Trophoblast cell (in vitro differentiated cells and primary cell): ENCODE results near the gene HAND2.

Experiments used
- DNase-seq, 2 donors: peaks; one replicate each; pipeline ENCODE4 v3.0.0-alpha.2; 2016
- H2AFZ ChIP-seq: 2 replicates; pipeline ENCODE4 v1.6.1; 2013; ENCODE audit warnings: low read length, moderate library complexity, mild to moderate bottlenecking; ENCODE audit not compliant: insufficient read depth, poor library complexity
- H2AK5ac ChIP-seq: 2 replicates; pipeline ENCODE4 v1.6.1; 2013; ENCODE audit warnings: mild to moderate bottlenecking, low read length
- H2BK120ac ChIP-seq: 2 replicates; pipeline ENCODE4 v1.6.1; 2013; ENCODE audit warnings: low read length, mild to moderate bottlenecking, moderate library complexity; ENCODE audit not compliant: insufficient read depth, poor library complexity
- H2BK12ac ChIP-seq: 2 replicates; pipeline ENCODE4 v1.6.1; 2013; ENCODE audit warnings: mild to moderate bottlenecking, low read length, moderate library complexity
- H2BK5ac ChIP-seq: 2 replicates; pipeline ENCODE4 v1.6.1; 2013; ENCODE audit warnings: low read length, low read depth, moderate library complexity, mild to moderate bottlenecking; ENCODE audit not compliant: poor library complexity
- H3K14ac ChIP-seq: 2 replicates; pipeline ENCODE4 v1.6.1; 2013; ENCODE audit warnings: mild to moderate bottlenecking, low read length
- H3K18ac ChIP-seq: 2 replicates; pipeline ENCODE4 v1.6.1; 2013; ENCODE audit warnings: mild to moderate bottlenecking, low read length
- H3K23ac ChIP-seq: 2 replicates; pipeline ENCODE4 v1.6.1; 2013; ENCODE audit warnings: low read length
- H3K27ac ChIP-seq: 2 replicates; pipeline ENCODE4 v1.5.1; 2013; ENCODE audit warnings: low read depth, mild to moderate bottlenecking, inconsistent platforms, low read length, moderate library complexity
- H3K27me3 ChIP-seq: 2 replicates; pipeline ENCODE4 v1.6.1; 2013; ENCODE audit warnings: inconsistent platforms, mild to moderate bottlenecking, low read length, moderate library complexity; ENCODE audit not compliant: insufficient read depth
- H3K36me3 ChIP-seq, 2 experiments: 1 replicate in 1 of 2; 2 replicates in 1 of 2; pipeline ENCODE4 v1.6.1; 2013; ENCODE audit warnings: low read length in 2 of 2, mild to moderate bottlenecking in 2 of 2, moderate library complexity in 1 of 2; ENCODE audit not compliant: insufficient read depth in 2 of 2, control insufficient read depth in 1 of 2
- H3K4ac ChIP-seq: 2 replicates; pipeline ENCODE4 v1.6.1; 2013; ENCODE audit warnings: low read depth, mild to moderate bottlenecking, low read length, moderate library complexity
- H3K4me1 ChIP-seq, 2 experiments: 1 replicate in 1 of 2; 2 replicates in 1 of 2; pipeline ENCODE4 v1.6.1; 2013; ENCODE audit warnings: low read length in 2 of 2, mild to moderate bottlenecking in 2 of 2, moderate library complexity in 1 of 2; ENCODE audit not compliant: insufficient read depth in 2 of 2, control insufficient read depth in 1 of 2
- H3K4me2 ChIP-seq: 2 replicates; pipeline ENCODE4 v1.6.1; 2013; ENCODE audit warnings: inconsistent platforms, mild to moderate bottlenecking, low read length, moderate library complexity
- H3K4me3 ChIP-seq: 2 replicates; pipeline ENCODE4 v1.5.1; 2013; ENCODE audit warnings: mild to moderate bottlenecking, low read depth, low read length, inconsistent platforms
- H3K79me1 ChIP-seq: one replicate; pipeline ENCODE4 v1.6.1; 2013; ENCODE audit warnings: low read length
- H3K79me2 ChIP-seq: 2 replicates; pipeline ENCODE4 v1.6.1; 2013; ENCODE audit warnings: low read length, mild to moderate bottlenecking; ENCODE audit not compliant: control insufficient read depth, insufficient read depth, poor library complexity
- H3K9ac ChIP-seq: 2 replicates; pipeline ENCODE4 v1.6.1; 2013; ENCODE audit warnings: mild to moderate bottlenecking, low read length
- H3K9me3 ChIP-seq: 2 replicates; pipeline ENCODE4 v1.6.1; 2013; ENCODE audit warnings: low read depth, mild to moderate bottlenecking, control low read depth, inconsistent platforms, low read length; ENCODE audit not compliant: insufficient read depth
- H4K12ac ChIP-seq: 2 replicates; pipeline ENCODE4 v1.6.1; 2013; ENCODE audit warnings: low read depth, mild to moderate bottlenecking, low read length, moderate library complexity
- H4K8ac ChIP-seq: 2 replicates; pipeline ENCODE4 v1.6.1; 2013; ENCODE audit warnings: low read depth, mild to moderate bottlenecking, low read length, moderate library complexity
- H4K91ac ChIP-seq: one replicate; pipeline ENCODE4 v1.6.1; 2013; ENCODE audit warnings: low read depth, mild to moderate bottlenecking, low read length, moderate library complexity
- WGBS: extraction: QIAGEN DNeasy Blood & Tissue Kit; methylation state at CpG from one replicate; pipeline ENCODE4 v1.1.7; 2013; ENCODE audit warnings: missing lambda C conversion rate; ENCODE audit not compliant: insufficient read length, insufficient coverage; ENCODE audit errors: extremely low coverage; 5-methylcytosine and 5-hydroxymethylcytosine counted together

HAND2 gene

GRCh38 chr4:173565281-173565680 lies 35.3 kb upstream of the HAND2 start:
- Histone ChIP-seq H2BK120ac (no peak overlapping the region), H2AFZ (no peak overlapping the region), H3K9ac (no peak overlapping the region), H3K4me1 (no peaks in the 10 kb centered on the region), H3K79me2 (no peaks in the 10 kb centered on the region), H2AK5ac (no peak overlapping the region), H4K8ac (no peak overlapping the region), H3K36me3 (no peaks in the 10 kb centered on the region), H3K23ac (no peak overlapping the region), H3K4ac (no peak overlapping the region), H3K4me3 (no peak overlapping the region), H3K79me1 (no peaks in the 10 kb centered on the region), H3K4me2 (no peak overlapping the region), H4K91ac (no peak overlapping the region), H3K27me3 (no peaks in the 10 kb centered on the region), H3K18ac (no peak overlapping the region), H3K9me3 (no peaks in the 10 kb centered on the region), H2BK5ac (no peak overlapping the region), H3K27ac (no peak overlapping the region), H3K14ac (no peak overlapping the region), H4K12ac (no peak overlapping the region), H2BK12ac (no peak overlapping the region)
- no peak for DNase-seq
- WGBS = no CpG with 5 or more reads among the region's 2 CpGs

- no peak overlapping the region for H2BK5ac ChIP-seq
- H4K91ac ChIP-seq = no peak overlapping the region
- H2BK12ac ChIP-seq = no peak overlapping the region
- no CpG with 5 or more reads among the region's 2 CpGs for WGBS
- no peak overlapping the region for H4K8ac ChIP-seq
- no peak overlapping the region for H2AK5ac ChIP-seq
- H3K4me1 ChIP-seq = no peaks in the 10 kb centered on the region
- H3K9me3 ChIP-seq = no peaks in the 10 kb centered on the region
- no peak overlapping the region for H3K27ac ChIP-seq
- no peak overlapping the region for H4K12ac ChIP-seq
- H3K14ac ChIP-seq = no peak overlapping the region
- no peak for DNase-seq
- H2BK120ac ChIP-seq = no peak overlapping the region
- no peaks in the 10 kb centered on the region for H3K79me1 ChIP-seq
- H3K23ac ChIP-seq = no peak overlapping the region
- H3K4me3 ChIP-seq = no peak overlapping the region
- H3K4me2 ChIP-seq = no peak overlapping the region
- no peaks in the 10 kb centered on the region for H3K27me3 ChIP-seq
- H3K79me2 ChIP-seq = no peaks in the 10 kb centered on the region
- no peak overlapping the region for H3K9ac ChIP-seq
- no peak overlapping the region for H3K18ac ChIP-seq
- no peak overlapping the region for H3K4ac ChIP-seq
- no peaks in the 10 kb centered on the region for H3K36me3 ChIP-seq
- H2AFZ ChIP-seq = no peak overlapping the region
Measured at GRCh38 chr4:173564461-173564860, 34.4 kb upstream of the HAND2 start.

GRCh38 chr4:173560896-173561295 lies 30.9 kb upstream of the HAND2 start:
- H3K79me2 ChIP-seq = no peaks in the 10 kb centered on the region
- H2AK5ac ChIP-seq = no peak overlapping the region
- no peak overlapping the region for H3K14ac ChIP-seq
- H3K4me3 ChIP-seq = no peak overlapping the region
- H2BK12ac ChIP-seq = no peak overlapping the region
- H3K9me3 ChIP-seq = no peaks in the 10 kb centered on the region
- no peak overlapping the region for H3K4me2 ChIP-seq
- H3K27ac ChIP-seq = no peak overlapping the region
- H3K18ac ChIP-seq = no peak overlapping the region
- DNase-seq = no peak
- no peaks in the 10 kb centered on the region for H3K36me3 ChIP-seq
- no peaks in the 10 kb centered on the region for H3K27me3 ChIP-seq
- H3K4ac ChIP-seq = no peak overlapping the region
- H3K79me1 ChIP-seq = no peaks in the 10 kb centered on the region
- no peak overlapping the region for H2AFZ ChIP-seq
- H3K23ac ChIP-seq = no peak overlapping the region
- no peak overlapping the region for H2BK5ac ChIP-seq
- no peak overlapping the region for H4K12ac ChIP-seq
- H2BK120ac ChIP-seq = no peak overlapping the region
- no peak overlapping the region for H4K8ac ChIP-seq
- WGBS = no CpG with 5 or more reads among the region's 1 CpG
- H3K9ac ChIP-seq = no peak overlapping the region
- H4K91ac ChIP-seq = no peak overlapping the region
- H3K4me1 ChIP-seq = no peaks in the 10 kb centered on the region

GRCh38 chr4:173556398-173557131 lies 26.5 kb upstream of the HAND2 start:
- Histone ChIP-seq H3K4ac (no peak overlapping the region), H3K36me3 (no peaks in the 10 kb centered on the region), H3K27me3 (no peaks in the 10 kb centered on the region), H3K18ac (no peak overlapping the region), H2AFZ (no peak overlapping the region), H3K79me1 (no peaks in the 10 kb centered on the region), H3K4me1 (no peaks in the 10 kb centered on the region), H3K79me2 (no peaks in the 10 kb centered on the region), H2BK12ac (no peak overlapping the region), H3K4me3 (no peak overlapping the region), H3K14ac (no peak overlapping the region), H3K4me2 (no peak overlapping the region), H3K23ac (no peak overlapping the region), H3K9me3 (no peaks in the 10 kb centered on the region), H3K9ac (no peak overlapping the region), H2BK120ac (no peak overlapping the region), H3K27ac (no peak overlapping the region), H2BK5ac (no peak overlapping the region), H4K12ac (no peak overlapping the region), H4K91ac (no peak overlapping the region), H2AK5ac (no peak overlapping the region), H4K8ac (no peak overlapping the region)
- no CpG with 5 or more reads among the region's 2 CpGs for WGBS
- DNase-seq = no peak
